ENCODE results near the gene DLG1.

DLG1 gene

GRCh38 chr3:197117114-197117513 lies 181.3 kb downstream of the DLG1 start:
- no peak for TF ChIP-seq CTCF (IDR thresholded peaks at IDR 0.05; ENCODE audit: insufficient read depth, low read length, poor library complexity, severe bottlenecking)
- Histone ChIP-seq H3K4me3 (replicated peaks; ENCODE audit: low read depth, low read length) (no peak overlapping the region), H3K36me3 (ENCODE audit: control insufficient read depth, insufficient read depth, low read length) (no peaks in the 10 kb centered on the region; the same call in none of the 2 replicates), H3K27me3 (replicated peaks; ENCODE audit: control insufficient read depth, insufficient read depth, low read length) (no peaks in the 10 kb centered on the region)
- DNase-seq (ENCODE audit: extremely low read depth, insufficient read length) = peak; percentile 3

- H3K27me3 ChIP-seq (replicated peaks; ENCODE audit: control insufficient read depth, insufficient read depth, low read length) = no peaks in the 10 kb centered on the region
- no peak overlapping the region for H3K4me3 ChIP-seq (replicated peaks; ENCODE audit: low read depth, low read length)
- TF ChIP-seq CTCF (IDR thresholded peaks at IDR 0.05; ENCODE audit: insufficient read depth, low read length, poor library complexity, severe bottlenecking) = no peak
- peaks cover 2% of the 10 kb centered on the region for H3K36me3 ChIP-seq (ENCODE audit: control insufficient read depth, insufficient read depth, low read length)
- DNase-seq (ENCODE audit: extremely low read depth, insufficient read length) = no peak
Measured at GRCh38 chr3:197114007-197114406, 184.4 kb downstream of the DLG1 start.

- Histone ChIP-seq H3K4me3 (replicated peaks; ENCODE audit: low read depth, low read length) (no peak overlapping the region), H3K36me3 (ENCODE audit: control insufficient read depth, insufficient read depth, low read length) (peaks cover 2% of the 10 kb centered on the region), H3K27me3 (replicated peaks; ENCODE audit: control insufficient read depth, insufficient read depth, low read length) (no peaks in the 10 kb centered on the region)
- TF ChIP-seq CTCF (IDR thresholded peaks at IDR 0.05; ENCODE audit: insufficient read depth, low read length, poor library complexity, severe bottlenecking) = no peak
- DNase-seq (ENCODE audit: extremely low read depth, insufficient read length) = no peak
Measured at GRCh38 chr3:197111685-197112084, 186.7 kb downstream of the DLG1 start.

GRCh38 chr3:197105786-197106185 lies 192.6 kb downstream of the DLG1 start:
- TF ChIP-seq CTCF (IDR thresholded peaks at IDR 0.05; ENCODE audit: insufficient read depth, low read length, poor library complexity, severe bottlenecking) = no peak
- Histone ChIP-seq H3K36me3 (ENCODE audit: control insufficient read depth, insufficient read depth, low read length) (peaks cover 2% of the 10 kb centered on the region), H3K4me3 (replicated peaks; ENCODE audit: low read depth, low read length) (no peak overlapping the region), H3K27me3 (replicated peaks; ENCODE audit: control insufficient read depth, insufficient read depth, low read length) (no peaks in the 10 kb centered on the region)
- DNase-seq (ENCODE audit: extremely low read depth, insufficient read length) = no peak

- Histone ChIP-seq H3K27me3 (replicated peaks; ENCODE audit: control insufficient read depth, insufficient read depth, low read length) (no peaks in the 10 kb centered on the region), H3K4me3 (replicated peaks; ENCODE audit: low read depth, low read length) (no peak overlapping the region), H3K36me3 (ENCODE audit: control insufficient read depth, insufficient read depth, low read length) (peaks cover 2% of the 10 kb centered on the region)
- TF ChIP-seq CTCF (IDR thresholded peaks at IDR 0.05; ENCODE audit: insufficient read depth, low read length, poor library complexity, severe bottlenecking) = no peak
- DNase-seq (ENCODE audit: extremely low read depth, insufficient read length) = no peak
Measured at GRCh38 chr3:197104738-197105137, 193.7 kb downstream of the DLG1 start.

GRCh38 chr3:197103766-197104165 lies 194.6 kb downstream of the DLG1 start:
- H3K4me3 ChIP-seq (replicated peaks; ENCODE audit: low read depth, low read length) = no peak overlapping the region
- TF ChIP-seq CTCF (IDR thresholded peaks at IDR 0.05; ENCODE audit: insufficient read depth, low read length, poor library complexity, severe bottlenecking) = no peak
- peaks cover 2% of the 10 kb centered on the region for H3K36me3 ChIP-seq (ENCODE audit: control insufficient read depth, insufficient read depth, low read length)
- H3K27me3 ChIP-seq (replicated peaks; ENCODE audit: control insufficient read depth, insufficient read depth, low read length) = no peaks in the 10 kb centered on the region
- no peak for DNase-seq (ENCODE audit: extremely low read depth, insufficient read length)

Measured in GM06990 (cell line).